ENCODE data around the gene ARSA.

ARSA gene

GRCh38 chr22:50630376-50630775 lies 2.4 kb upstream of the ARSA start:
- H3K4me3 ChIP-seq (ENCODE audit: insufficient read depth, low read depth, low read length) = no peak overlapping the region
- no peaks in the 10 kb centered on the region for H3K36me3 ChIP-seq (ENCODE audit: control insufficient read depth, insufficient read depth, low read length)
- H3K9me3 ChIP-seq (ENCODE audit: control insufficient read depth, low read length) = no peaks in the 10 kb centered on the region
- 91 to 92% methylated on average over 5 of the region's 5 CpGs for WGBS, 2 experiments
- H3K27me3 ChIP-seq (ENCODE audit: control insufficient read depth, insufficient read depth, low read length, poor library complexity, severe bottlenecking) = peaks cover 4% of the 10 kb centered on the region
- no peak overlapping the region for H3K27ac ChIP-seq (ENCODE audit: insufficient read depth, low read depth, low read length, poor library complexity, severe bottlenecking)
- H3K4me1 ChIP-seq (ENCODE audit: control insufficient read depth, insufficient read depth, low read length) = peaks cover 12% of the 10 kb centered on the region

- no peak overlapping the region for H3K27ac ChIP-seq (ENCODE audit: insufficient read depth, low read depth, low read length, poor library complexity, severe bottlenecking)
- peaks cover 12% of the 10 kb centered on the region for H3K4me1 ChIP-seq (ENCODE audit: control insufficient read depth, insufficient read depth, low read length)
- peaks cover 4% of the 10 kb centered on the region for H3K27me3 ChIP-seq (ENCODE audit: control insufficient read depth, insufficient read depth, low read length, poor library complexity, severe bottlenecking)
- WGBS, 2 experiments = 47 to 53% methylated on average over 16 of the region's 16 CpGs
- no peaks in the 10 kb centered on the region for H3K9me3 ChIP-seq (ENCODE audit: control insufficient read depth, low read length)
- H3K36me3 ChIP-seq (ENCODE audit: control insufficient read depth, insufficient read depth, low read length) = no peaks in the 10 kb centered on the region
- peak overlapping the region; percentile 86 for H3K4me3 ChIP-seq (ENCODE audit: insufficient read depth, low read depth, low read length)
Measured at GRCh38 chr22:50628543-50629134, 687 bp upstream of the ARSA start.

DNA sequence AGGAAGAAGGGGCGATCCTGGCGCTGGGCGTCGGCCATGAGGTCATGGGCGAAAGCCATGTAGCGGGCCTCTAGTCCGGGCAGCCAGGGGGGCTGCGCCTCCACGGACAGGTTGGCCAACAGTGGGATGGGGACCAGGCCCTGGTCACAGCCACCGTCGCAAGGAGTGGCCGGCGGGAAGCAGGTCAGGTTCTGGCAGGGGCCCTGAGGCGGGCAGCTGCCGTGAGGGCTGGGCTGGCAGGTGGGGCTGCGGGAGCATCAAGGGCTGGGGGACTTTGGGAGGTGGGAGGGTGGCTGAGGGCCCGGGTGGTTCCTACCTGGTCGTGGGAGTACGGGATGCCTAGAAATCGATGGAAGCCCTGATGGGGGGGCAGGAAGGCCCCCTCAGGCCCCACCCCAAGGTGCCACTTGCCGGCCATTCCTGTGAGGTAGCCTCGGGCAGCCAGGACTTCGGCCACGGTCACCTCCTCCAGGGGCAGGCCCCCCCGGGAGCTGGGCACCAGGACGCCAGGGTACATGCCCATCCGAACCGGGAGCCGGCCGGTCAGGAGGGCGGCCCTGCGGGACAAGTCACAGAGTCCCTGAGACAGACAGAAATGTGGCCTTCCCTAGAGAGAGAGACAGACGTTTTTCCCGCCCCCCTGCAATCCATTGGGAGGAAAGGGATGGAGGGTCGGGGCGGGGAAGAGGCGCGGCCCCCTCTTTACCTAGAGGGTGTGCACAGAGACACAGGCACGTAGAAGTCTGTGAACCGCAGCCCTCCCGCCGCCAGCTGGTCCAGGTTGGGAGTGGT lies 906 bp downstream of the ARSA start:
- H3K27me3 ChIP-seq (ENCODE audit: control insufficient read depth, insufficient read depth, low read length, poor library complexity, severe bottlenecking) = peaks cover 4% of the 10 kb centered on the region
- WGBS, 2 experiments = 70% methylated on average over 42 of the region's 42 CpGs
- no peak overlapping the region for H3K27ac ChIP-seq (ENCODE audit: insufficient read depth, low read depth, low read length, poor library complexity, severe bottlenecking)

DNA sequence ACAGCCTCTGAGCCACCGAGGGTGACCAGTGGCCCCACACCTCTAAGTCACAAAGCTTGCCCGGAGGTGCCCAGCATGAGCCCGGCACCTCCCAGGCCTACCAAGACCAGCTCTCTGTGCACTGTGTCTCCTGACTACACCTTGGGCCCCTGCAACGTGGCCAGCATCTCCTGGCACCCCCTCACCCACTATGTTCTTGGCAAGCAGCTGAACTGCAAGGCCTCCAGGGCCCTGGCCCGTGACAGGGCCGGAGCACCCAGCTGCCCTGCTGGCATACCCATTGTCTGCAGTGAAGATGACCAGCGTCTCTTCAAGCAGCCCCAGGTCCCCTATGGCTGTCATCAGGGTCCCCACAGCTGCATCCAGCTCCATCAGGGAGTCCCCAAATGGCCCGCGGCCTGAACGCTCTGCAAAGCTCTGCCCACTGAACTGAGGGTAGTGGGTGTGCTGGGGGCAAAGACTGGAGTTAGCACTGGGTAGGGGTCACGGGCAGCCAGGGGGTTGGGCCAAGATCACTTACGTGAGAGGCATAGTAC lies 1.6 kb downstream of the ARSA start:
- 88 to 89% methylated on average over 12 of the region's 12 CpGs for WGBS, 2 experiments
- Histone ChIP-seq H3K4me3 (ENCODE audit: insufficient read depth, low read depth, low read length) (no peak overlapping the region), H3K4me1 (ENCODE audit: control insufficient read depth, insufficient read depth, low read length) (peaks cover 18% of the 10 kb centered on the region), H3K27ac (ENCODE audit: insufficient read depth, low read depth, low read length, poor library complexity, severe bottlenecking) (no peak overlapping the region), H3K36me3 (ENCODE audit: control insufficient read depth, insufficient read depth, low read length) (no peaks in the 10 kb centered on the region), H3K9me3 (ENCODE audit: control insufficient read depth, low read length) (no peaks in the 10 kb centered on the region), H3K27me3 (ENCODE audit: control insufficient read depth, insufficient read depth, low read length, poor library complexity, severe bottlenecking) (peaks cover 4% of the 10 kb centered on the region)

More for the DNA sequence above, 906 bp downstream of the ARSA start:
- H3K4me3 ChIP-seq (ENCODE audit: insufficient read depth, low read depth, low read length) = peak overlapping the region; percentile 86
- H3K9me3 ChIP-seq (ENCODE audit: control insufficient read depth, low read length) = no peaks in the 10 kb centered on the region
- H3K4me1 ChIP-seq (ENCODE audit: control insufficient read depth, insufficient read depth, low read length) = peaks cover 18% of the 10 kb centered on the region
- H3K36me3 ChIP-seq (ENCODE audit: control insufficient read depth, insufficient read depth, low read length) = no peaks in the 10 kb centered on the region

DNA sequence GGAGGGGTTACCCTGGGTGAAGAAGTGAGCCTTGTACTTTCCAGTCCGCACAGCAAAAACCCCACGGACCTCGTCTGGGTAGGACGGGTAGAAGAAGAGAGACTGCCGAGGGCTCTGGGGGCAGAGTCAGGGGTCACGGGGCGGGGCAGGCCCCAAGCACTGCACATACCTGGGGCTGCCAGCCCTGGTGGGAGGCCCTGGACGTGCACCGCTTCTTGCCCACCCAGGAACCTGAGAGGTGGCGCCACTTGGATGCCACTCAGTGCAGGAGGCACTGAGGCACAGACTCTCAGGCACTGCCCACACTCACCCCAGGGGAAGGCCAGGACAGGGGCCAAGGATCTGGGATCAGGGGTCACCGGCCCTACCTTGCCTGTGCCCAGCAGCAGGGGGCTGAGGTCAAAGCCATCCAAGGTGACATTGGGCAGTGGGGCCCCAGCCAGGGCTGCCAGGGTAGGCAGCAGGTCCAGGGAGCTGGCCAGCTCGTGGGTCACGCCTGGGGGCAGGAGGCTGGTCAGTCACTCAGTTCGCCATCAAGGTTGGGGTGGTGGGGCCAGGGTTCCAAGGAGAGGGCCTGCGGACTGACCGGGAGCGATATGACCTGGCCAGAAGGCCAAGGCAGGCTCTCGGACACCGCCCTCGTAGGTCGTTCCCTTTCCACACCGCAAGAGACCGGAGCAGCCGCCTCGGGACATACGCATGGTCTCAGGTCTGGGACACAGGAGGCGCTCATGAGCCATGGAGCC lies 2.2 kb downstream of the ARSA start:
- no peaks in the 10 kb centered on the region for H3K9me3 ChIP-seq (ENCODE audit: control insufficient read depth, low read length)
- peaks cover 20% of the 10 kb centered on the region for H3K4me1 ChIP-seq (ENCODE audit: control insufficient read depth, insufficient read depth, low read length)
- H3K27ac ChIP-seq (ENCODE audit: insufficient read depth, low read depth, low read length, poor library complexity, severe bottlenecking) = no peak overlapping the region
- H3K4me3 ChIP-seq (ENCODE audit: insufficient read depth, low read depth, low read length) = no peak overlapping the region
- no peaks in the 10 kb centered on the region for H3K36me3 ChIP-seq (ENCODE audit: control insufficient read depth, insufficient read depth, low read length)
- H3K27me3 ChIP-seq (ENCODE audit: control insufficient read depth, insufficient read depth, low read length, poor library complexity, severe bottlenecking) = peaks cover 8% of the 10 kb centered on the region
- 86 to 87% methylated on average over 27 of the region's 27 CpGs for WGBS, 2 experiments

DNA sequence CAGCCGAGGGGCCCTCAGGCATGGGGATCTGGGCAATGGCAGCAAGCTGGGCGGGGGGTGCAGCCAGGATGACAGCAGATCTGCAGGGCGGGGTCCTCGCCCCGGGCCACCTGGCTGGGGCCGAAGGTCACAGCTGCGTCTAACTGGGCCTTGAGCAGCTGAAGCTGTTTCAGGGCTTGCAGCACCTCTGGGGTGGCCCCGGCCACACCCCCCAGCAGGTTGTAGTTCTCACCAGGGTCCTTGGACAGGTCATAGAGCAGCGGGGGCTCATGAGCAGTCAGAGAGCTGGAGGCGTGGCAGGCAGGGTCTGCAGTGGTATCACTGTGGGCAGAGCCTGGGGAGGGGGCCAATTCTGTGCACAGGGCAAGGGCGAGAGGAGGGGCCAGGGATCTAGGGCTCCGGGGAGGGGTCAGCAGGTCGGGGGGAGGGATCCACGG lies 2.8 kb downstream of the ARSA start:
- no peaks in the 10 kb centered on the region for H3K9me3 ChIP-seq (ENCODE audit: control insufficient read depth, low read length)
- no peak overlapping the region for H3K4me3 ChIP-seq (ENCODE audit: insufficient read depth, low read depth, low read length)
- peaks cover 10% of the 10 kb centered on the region for H3K27me3 ChIP-seq (ENCODE audit: control insufficient read depth, insufficient read depth, low read length, poor library complexity, severe bottlenecking)
- no peaks in the 10 kb centered on the region for H3K36me3 ChIP-seq (ENCODE audit: control insufficient read depth, insufficient read depth, low read length)
- 90 to 91% methylated on average over 14 of the region's 14 CpGs for WGBS, 2 experiments
- peaks cover 22% of the 10 kb centered on the region for H3K4me1 ChIP-seq (ENCODE audit: control insufficient read depth, insufficient read depth, low read length)
- no peak overlapping the region for H3K27ac ChIP-seq (ENCODE audit: insufficient read depth, low read depth, low read length, poor library complexity, severe bottlenecking)

DNA sequence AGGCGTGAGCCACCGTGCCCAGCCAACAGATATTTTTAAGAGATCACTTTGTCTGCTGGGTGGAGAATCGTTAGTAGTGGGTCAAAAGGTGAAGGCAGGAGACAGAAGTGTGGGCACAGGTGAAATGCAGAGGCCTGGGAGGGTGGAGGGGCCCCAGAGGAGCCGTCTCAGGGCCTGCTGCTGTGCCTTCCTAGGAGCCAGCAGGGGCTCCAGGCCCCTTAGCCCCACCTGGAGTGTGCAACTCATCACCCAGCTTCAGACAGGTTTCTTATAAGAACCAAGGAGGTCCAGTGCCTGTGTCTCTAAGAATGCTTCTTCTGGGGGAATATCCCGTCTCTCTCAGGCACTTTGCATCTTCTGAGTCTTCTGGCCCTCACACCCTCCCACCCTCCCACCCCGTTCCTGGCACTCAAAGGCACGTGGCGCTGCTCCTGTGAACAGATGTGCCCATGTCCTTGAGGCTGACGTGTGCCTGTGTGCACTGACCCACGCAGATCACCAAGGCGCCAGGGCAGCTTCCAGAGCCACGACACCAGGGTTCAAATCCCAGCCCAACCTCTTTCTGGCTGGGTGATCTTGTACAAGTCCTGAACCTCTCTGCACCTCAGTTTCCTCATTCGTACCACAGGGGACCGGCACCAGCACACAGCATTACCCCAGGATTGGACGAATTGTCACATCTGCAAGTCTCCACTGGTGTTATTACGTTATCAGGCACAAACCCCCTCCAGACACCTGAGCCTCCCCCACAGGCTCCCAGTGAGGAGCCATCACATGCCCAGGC lies 3.4 kb downstream of the ARSA start:
- Histone ChIP-seq H3K27ac (ENCODE audit: insufficient read depth, low read depth, low read length, poor library complexity, severe bottlenecking) (no peak overlapping the region), H3K4me3 (ENCODE audit: insufficient read depth, low read depth, low read length) (no peak overlapping the region), H3K9me3 (ENCODE audit: control insufficient read depth, low read length) (no peaks in the 10 kb centered on the region), H3K27me3 (ENCODE audit: control insufficient read depth, insufficient read depth, low read length, poor library complexity, severe bottlenecking) (peaks cover 15% of the 10 kb centered on the region), H3K4me1 (ENCODE audit: control insufficient read depth, insufficient read depth, low read length) (peaks cover 22% of the 10 kb centered on the region), H3K36me3 (ENCODE audit: control insufficient read depth, insufficient read depth, low read length) (no peaks in the 10 kb centered on the region)
- 89 to 90% methylated on average over 15 to 16 of the region's 16 CpGs for WGBS, 2 experiments

DNA sequence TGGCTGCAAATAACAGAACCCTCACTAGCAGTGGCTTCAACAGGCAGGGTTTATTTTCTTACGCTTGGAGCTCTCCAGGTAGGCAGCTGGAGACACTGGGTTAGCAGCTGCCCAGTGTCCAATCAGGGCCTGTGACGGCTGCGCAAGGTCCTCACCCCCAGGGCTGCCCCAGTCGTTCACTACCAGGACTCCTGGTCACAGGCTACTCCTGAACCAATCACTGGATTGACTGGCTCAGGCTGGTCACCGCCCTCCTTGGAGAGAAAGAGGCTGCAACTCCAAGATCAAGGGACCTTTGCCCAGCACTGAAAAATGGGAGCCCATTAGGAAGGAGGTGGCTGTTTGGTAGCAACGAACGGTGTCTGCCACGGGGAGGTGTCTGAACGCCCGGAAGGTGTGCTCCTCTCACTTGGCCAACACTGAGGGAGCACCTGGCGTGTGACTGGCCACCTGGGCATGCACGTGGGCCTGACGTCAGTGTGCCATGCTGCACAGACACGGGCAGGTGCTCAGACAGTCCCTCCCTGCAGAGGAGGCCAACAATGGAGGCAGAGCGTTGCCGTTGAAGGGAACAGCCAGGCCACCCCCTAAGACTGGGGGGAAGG lies 5.1 kb downstream of the ARSA start:
- H3K4me1 ChIP-seq (ENCODE audit: control insufficient read depth, insufficient read depth, low read length) = peaks cover 17% of the 10 kb centered on the region
- H3K4me3 ChIP-seq (ENCODE audit: insufficient read depth, low read depth, low read length) = no peak overlapping the region
- H3K36me3 ChIP-seq (ENCODE audit: control insufficient read depth, insufficient read depth, low read length) = no peaks in the 10 kb centered on the region
- no peaks in the 10 kb centered on the region for H3K9me3 ChIP-seq (ENCODE audit: control insufficient read depth, low read length)
- peaks cover 13% of the 10 kb centered on the region for H3K27me3 ChIP-seq (ENCODE audit: control insufficient read depth, insufficient read depth, low read length, poor library complexity, severe bottlenecking)
- H3K27ac ChIP-seq (ENCODE audit: insufficient read depth, low read depth, low read length, poor library complexity, severe bottlenecking) = no peak overlapping the region
- 86 to 89% methylated on average over 16 of the region's 16 CpGs for WGBS, 2 experiments

- Histone ChIP-seq H3K27me3 (ENCODE audit: control insufficient read depth, insufficient read depth, low read length, poor library complexity, severe bottlenecking) (peaks cover 13% of the 10 kb centered on the region), H3K9me3 (ENCODE audit: control insufficient read depth, low read length) (no peaks in the 10 kb centered on the region), H3K36me3 (ENCODE audit: control insufficient read depth, insufficient read depth, low read length) (no peaks in the 10 kb centered on the region), H3K4me3 (ENCODE audit: insufficient read depth, low read depth, low read length) (no peak overlapping the region), H3K4me1 (ENCODE audit: control insufficient read depth, insufficient read depth, low read length) (peaks cover 15% of the 10 kb centered on the region), H3K27ac (ENCODE audit: insufficient read depth, low read depth, low read length, poor library complexity, severe bottlenecking) (no peak overlapping the region)
- 61 to 65% methylated on average over 18 of the region's 18 CpGs for WGBS, 2 experiments
Measured at GRCh38 chr22:50621948-50622722, 5.8 kb downstream of the ARSA start.

Data from ectodermal cell (in vitro differentiated cells).